RWPE2 (cell line): Measurements from ENCODE around the gene TCF12.

Source experiments
- ATAC-seq: fragments of 200-7000 bp; cut with Tn5 transposase; 3 replicates; pipeline ENCODE4 v1.9.1; 2021; ENCODE audit warnings: low read depth
- DNase-seq: peaks from one replicate; pipeline ENCODE4 v3.0.0-alpha.2; 2020; ENCODE audit warnings: low spot score
- H3K27ac ChIP-seq: fragments of 450-650 bp; 2 replicates; pipeline ENCODE4 v1.5.1; 2017; ENCODE audit warnings: mild to moderate bottlenecking; ENCODE audit not compliant: poor library complexity, severe bottlenecking
- H3K27me3 ChIP-seq: fragments of 250-450 bp; sonication (Bioruptor Pico); 2 replicates; pipeline ENCODE4 v1.5.1; 2021; ENCODE audit warnings: mild to moderate bottlenecking, moderate library complexity; ENCODE audit not compliant: insufficient read depth, poor library complexity, severe bottlenecking
- H3K36me3 ChIP-seq: fragments of 250-450 bp; sonication (Bioruptor Pico); 2 replicates; pipeline ENCODE4 v1.5.1; 2020; ENCODE audit warnings: low read depth, mild to moderate bottlenecking, moderate library complexity
- H3K4me1 ChIP-seq: fragments of 250-450 bp; sonication (Bioruptor Pico); 2 replicates; pipeline ENCODE4 v1.5.1; 2021; ENCODE audit warnings: mild to moderate bottlenecking, moderate library complexity; ENCODE audit not compliant: insufficient read depth, poor library complexity, severe bottlenecking
- H3K4me3 ChIP-seq: fragments of 250-450 bp; sonication (Bioruptor Pico); 2 replicates; pipeline ENCODE4 v1.5.1; 2021; ENCODE audit warnings: mild to moderate bottlenecking, moderate library complexity; ENCODE audit not compliant: severe bottlenecking
- H3K9me3 ChIP-seq: fragments of 250-450 bp; sonication (Bioruptor Pico); 2 replicates; pipeline ENCODE4 v1.5.1; 2021; ENCODE audit warnings: mild to moderate bottlenecking, moderate library complexity; ENCODE audit not compliant: severe bottlenecking
- TF ChIP-seq, protein P1 (sequence below): fragments of 450-650 bp; IDR thresholded peaks from one replicate; pipeline ENCODE4 v1.5.1; 2017; ENCODE audit warnings: mild to moderate bottlenecking, moderate library complexity; ENCODE audit not compliant: poor library complexity, severe bottlenecking

TCF12 gene

DNA sequence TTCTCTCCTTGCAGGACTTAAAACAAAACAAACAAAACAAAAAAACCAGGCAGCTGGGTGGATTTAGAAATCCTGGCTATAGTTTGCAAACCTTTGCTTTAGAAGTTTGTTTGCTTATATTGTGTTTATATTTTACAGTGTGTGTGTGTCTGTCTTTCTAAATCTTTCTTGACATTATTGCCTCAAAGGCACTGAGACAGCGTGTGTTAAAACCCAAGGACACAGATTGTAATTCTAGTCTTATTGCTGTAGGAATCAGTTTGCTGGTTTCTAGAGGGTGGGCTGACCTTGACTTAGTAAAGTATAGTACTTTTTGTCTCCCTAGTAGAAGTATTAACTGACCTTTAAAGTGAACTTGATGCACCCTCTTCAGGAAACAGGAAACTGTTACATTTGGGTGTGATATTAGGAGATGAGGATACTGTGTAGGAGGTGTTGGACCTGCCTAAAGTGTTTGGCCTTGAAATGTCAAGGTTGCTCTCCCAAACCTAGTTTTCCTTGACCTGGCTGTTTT lies 71.0 kb downstream of the TCF12 start:
- DNase-seq (no peak), ATAC-seq (peak; percentile 60; the same call in 2 of the 3 replicates)
- no peaks in the 10 kb centered on the region for H3K27me3 ChIP-seq
- H3K27ac ChIP-seq = no peak overlapping the region
- TF ChIP-seq, protein P1, sequence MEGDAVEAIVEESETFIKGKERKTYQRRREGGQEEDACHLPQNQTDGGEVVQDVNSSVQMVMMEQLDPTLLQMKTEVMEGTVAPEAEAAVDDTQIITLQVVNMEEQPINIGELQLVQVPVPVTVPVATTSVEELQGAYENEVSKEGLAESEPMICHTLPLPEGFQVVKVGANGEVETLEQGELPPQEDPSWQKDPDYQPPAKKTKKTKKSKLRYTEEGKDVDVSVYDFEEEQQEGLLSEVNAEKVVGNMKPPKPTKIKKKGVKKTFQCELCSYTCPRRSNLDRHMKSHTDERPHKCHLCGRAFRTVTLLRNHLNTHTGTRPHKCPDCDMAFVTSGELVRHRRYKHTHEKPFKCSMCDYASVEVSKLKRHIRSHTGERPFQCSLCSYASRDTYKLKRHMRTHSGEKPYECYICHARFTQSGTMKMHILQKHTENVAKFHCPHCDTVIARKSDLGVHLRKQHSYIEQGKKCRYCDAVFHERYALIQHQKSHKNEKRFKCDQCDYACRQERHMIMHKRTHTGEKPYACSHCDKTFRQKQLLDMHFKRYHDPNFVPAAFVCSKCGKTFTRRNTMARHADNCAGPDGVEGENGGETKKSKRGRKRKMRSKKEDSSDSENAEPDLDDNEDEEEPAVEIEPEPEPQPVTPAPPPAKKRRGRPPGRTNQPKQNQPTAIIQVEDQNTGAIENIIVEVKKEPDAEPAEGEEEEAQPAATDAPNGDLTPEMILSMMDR = peak; percentile 33
- H3K9me3 ChIP-seq = peaks cover 6% of the 10 kb centered on the region
- peaks cover 12% of the 10 kb centered on the region; the same call in 1 of the 2 replicates for H3K36me3 ChIP-seq
- H3K4me3 ChIP-seq = no peak overlapping the region
- peaks cover 28% of the 10 kb centered on the region for H3K4me1 ChIP-seq

DNA sequence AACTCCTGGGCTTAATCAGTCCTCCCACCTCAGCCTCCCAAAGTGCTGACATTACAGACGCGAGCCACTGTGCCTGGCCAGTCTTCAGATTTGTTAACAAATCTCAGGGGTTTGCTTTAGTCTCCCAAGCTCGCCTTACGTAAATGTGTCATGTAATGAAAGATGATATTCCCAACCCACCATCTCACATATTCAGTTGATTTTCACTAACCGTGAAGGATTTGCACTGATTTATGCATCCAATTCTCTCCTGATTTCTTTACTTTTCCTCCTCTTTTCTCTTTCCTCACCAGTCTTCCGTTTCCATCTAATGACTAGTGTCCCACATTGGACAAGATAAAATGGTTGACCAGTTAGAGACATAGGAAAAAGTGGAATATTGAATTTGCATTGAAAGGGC lies 72.6 kb downstream of the TCF12 start:
- peaks cover 14% of the 10 kb centered on the region for H3K4me1 ChIP-seq
- H3K9me3 ChIP-seq = peaks cover 6% of the 10 kb centered on the region
- no peaks in the 10 kb centered on the region for H3K27me3 ChIP-seq
- TF ChIP-seq, protein P1 = no peak
- no peak overlapping the region for H3K27ac ChIP-seq
- no peak for DNase-seq
- H3K4me3 ChIP-seq = no peak overlapping the region
- H3K36me3 ChIP-seq = peaks cover 12% of the 10 kb centered on the region; the same call in 1 of the 2 replicates
- ATAC-seq = no peak

DNA sequence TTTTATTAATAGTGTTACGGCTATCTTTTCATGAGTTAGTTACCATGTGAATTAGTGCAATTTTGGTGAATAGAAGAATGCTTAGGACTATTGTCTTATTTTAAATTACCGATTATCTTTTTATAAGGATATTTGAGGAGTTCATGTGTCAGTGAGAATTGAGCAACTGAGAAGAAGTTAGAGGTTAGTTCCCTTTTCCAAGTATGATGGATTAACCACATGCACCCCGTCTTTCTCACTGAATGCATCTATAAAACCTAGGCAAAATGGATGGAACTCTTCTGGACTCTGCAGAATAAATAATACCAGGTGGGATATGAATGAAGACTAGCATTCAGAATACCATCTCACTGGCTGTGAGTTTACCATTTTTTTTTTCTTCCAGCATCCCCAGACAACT lies 74.3 kb downstream of the TCF12 start:
- no peak for ATAC-seq
- H3K4me3 ChIP-seq = no peak overlapping the region
- peaks cover 12% of the 10 kb centered on the region; the same call in 1 of the 2 replicates for H3K36me3 ChIP-seq
- no peak for DNase-seq
- H3K9me3 ChIP-seq = peaks cover 6% of the 10 kb centered on the region
- H3K4me1 ChIP-seq = peaks cover 14% of the 10 kb centered on the region
- no peak overlapping the region for H3K27ac ChIP-seq
- H3K27me3 ChIP-seq = no peaks in the 10 kb centered on the region
- TF ChIP-seq, protein P1 = no peak

DNA sequence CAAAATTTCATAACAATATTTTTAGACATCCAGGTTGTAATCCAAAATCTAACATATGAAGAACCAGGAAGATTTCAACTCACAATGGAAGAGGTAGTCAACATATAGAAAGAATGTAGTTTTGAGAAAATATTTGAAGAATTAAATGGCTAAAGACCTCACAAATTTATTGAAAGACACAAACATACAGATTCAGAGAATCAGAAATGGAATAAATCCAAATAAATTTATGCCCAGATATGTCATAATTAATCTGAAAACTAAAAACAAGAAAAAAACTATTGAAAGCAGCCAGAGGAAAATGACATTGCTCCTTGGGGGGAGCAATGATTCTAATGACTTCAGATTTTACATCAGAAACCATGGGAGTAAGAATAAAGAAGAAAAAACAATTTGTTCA lies 75.8 kb downstream of the TCF12 start:
- H3K27ac ChIP-seq = no peak overlapping the region
- DNase-seq = no peak
- TF ChIP-seq, protein P1 = no peak
- H3K4me1 ChIP-seq = peaks cover 5% of the 10 kb centered on the region
- peaks cover 12% of the 10 kb centered on the region; the same call in 1 of the 2 replicates for H3K36me3 ChIP-seq
- no peak for ATAC-seq
- no peaks in the 10 kb centered on the region for H3K27me3 ChIP-seq
- H3K9me3 ChIP-seq = peaks cover 6% of the 10 kb centered on the region
- no peak overlapping the region for H3K4me3 ChIP-seq

DNA sequence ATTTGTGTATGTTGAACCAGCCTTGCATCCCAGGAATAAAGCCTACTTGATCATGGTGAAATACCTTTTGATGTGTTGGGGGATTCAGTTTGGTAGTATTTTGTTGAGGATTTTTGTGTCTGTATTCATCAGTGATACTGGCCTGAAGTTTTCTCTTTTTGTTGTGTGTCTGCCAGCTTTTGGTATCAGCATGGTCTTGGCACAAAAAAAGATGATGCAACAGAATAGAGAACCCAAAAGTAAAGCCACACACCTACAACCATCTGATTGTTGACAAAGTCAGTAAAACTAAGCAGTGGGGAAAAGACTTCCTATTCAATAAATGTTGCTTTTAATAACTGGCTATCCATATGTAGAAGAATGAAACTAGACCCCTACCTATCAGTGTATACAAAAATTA lies 77.6 kb downstream of the TCF12 start:
- no peak overlapping the region for H3K4me3 ChIP-seq
- TF ChIP-seq, protein P1 = no peak
- peaks cover 6% of the 10 kb centered on the region for H3K9me3 ChIP-seq
- no peaks in the 10 kb centered on the region for H3K27me3 ChIP-seq
- ATAC-seq = no peak
- H3K36me3 ChIP-seq = peaks cover 12% of the 10 kb centered on the region; the same call in 1 of the 2 replicates
- DNase-seq = no peak
- no peaks in the 10 kb centered on the region for H3K4me1 ChIP-seq
- H3K27ac ChIP-seq = no peak overlapping the region
